A549 (cell line): ENCODE measurements around the gene GNG2. TPM values are rescaled to one million over a fixed set of nuclear protein-coding genes. Genes with fewer than 3 reads are reported as not detected.

Experiments
- ATAC-seq, 2 experiments: fragments of 200-7000 bp in 1 of 2; fragments of >200 bp in 1 of 2; cut with Nextera tagmentation in 1 of 2; cut with Tn5 transposase in 1 of 2; 3 replicates each; pipeline versions ENCODE4 v1.8.0 to v1.9.1; 2018 to 2020; ENCODE audit warnings: mild to moderate bottlenecking in 1 of 2, moderate library complexity in 1 of 2
- CTCF ChIA-PET: fragments of 300-600 bp; sonication (Branson Sonifier 250); formaldehyde crosslinking; extraction: SDS; loops from one replicate; lab custom pipeline; 2021; ENCODE audit warnings: antibody characterized with exemption, inconsistent platforms; lab: Yijun Ruan, JAX
- POLR2A ChIA-PET: fragments of 350-600 bp; formaldehyde crosslinking; extraction: SDS; loops from one replicate; lab custom pipeline; 2021; ENCODE audit warnings: antibody characterized with exemption, inconsistent platforms; lab: Yijun Ruan, JAX
- DNase-seq, 2 experiments: peaks; one replicate each; pipeline versions ENCODE4 v3.0.0 to v3.0.0-alpha.2; 2011 to 2016; ENCODE audit warnings: low read depth in 1 of 2, low spot score in 1 of 2
- FAIRE-seq: peaks from 2 replicates; lab custom pipeline; 2011; peaks lifted over from hg19 to GRCh38; lab: Jason Lieb, UNC
- H3K27ac ChIP-seq, 2 experiments: fragments of >200 bp; sonication (Bioruptor Twin); formaldehyde crosslinking; 3 replicates each; pipeline ENCODE4 v1.5.1; 2016 to 2017
- H3K4me1 ChIP-seq: fragments of >200 bp; sonication (Bioruptor Twin); formaldehyde crosslinking; 3 replicates; pipeline ENCODE4 v1.6.1; 2016
- H3K4me2 ChIP-seq: fragments of >200 bp; sonication (Bioruptor Twin); formaldehyde crosslinking; 3 replicates; pipeline ENCODE4 v1.6.1; 2016
- H3K4me3 ChIP-seq: fragments of >200 bp; sonication (Bioruptor Twin); formaldehyde crosslinking; 3 replicates; pipeline ENCODE4 v1.5.1; 2016
- H3K9me3 ChIP-seq: fragments of >200 bp; sonication (Bioruptor Twin); formaldehyde crosslinking; 3 replicates; pipeline ENCODE4 v1.6.1; 2016
- CBX2 ChIP-seq: fragments of 200-600 bp; sonication (generic); IDR thresholded peaks from 2 replicates; pipeline ENCODE4 v1.6.1; 2016; ENCODE audit warnings: low read depth, mild to moderate bottlenecking, borderline replicate concordance
- CEBPB ChIP-seq, 2 experiments: fragments of >200 bp in 1 of 2; sonication (Bioruptor Twin) in 1 of 2; formaldehyde crosslinking in 1 of 2; IDR thresholded peaks; 2 replicates each; pipeline ENCODE4 v1.6.1; 2012 to 2016
- CHD4 ChIP-seq: fragments of 200-600 bp; sonication (generic); IDR thresholded peaks from 2 replicates; pipeline ENCODE4 v1.6.1; 2016; ENCODE audit warnings: antibody characterized with exemption, mild to moderate bottlenecking, borderline replicate concordance
- E2F6 ChIP-seq: IDR thresholded peaks from 2 replicates; pipeline ENCODE4 v1.6.1; 2012; ENCODE audit warnings: low read depth, borderline replicate concordance
- EP300 ChIP-seq, 2 experiments: fragments of >200 bp; sonication (Bioruptor Twin); formaldehyde crosslinking; IDR thresholded peaks; 2 replicates in 1 of 2; 3 replicates in 1 of 2; pipeline ENCODE4 v1.6.1; 2016 to 2017
- FOXS1 ChIP-seq: fragments of 250-450 bp; sonication (Bioruptor Pico); IDR thresholded peaks from 2 replicates; pipeline ENCODE4 v1.5.0; 2020; ENCODE audit warnings: mild to moderate bottlenecking, moderate library complexity
- HDAC2 ChIP-seq: fragments of 200-600 bp; sonication (generic); IDR thresholded peaks from 2 replicates; pipeline ENCODE4 v1.6.1; 2016
- HEYL ChIP-seq: fragments of 250-450 bp; sonication (Bioruptor Pico); IDR thresholded peaks from 2 replicates; pipeline ENCODE4 v1.8.0; 2021; ENCODE audit warnings: mild to moderate bottlenecking, moderate library complexity
- NFE2L2 ChIP-seq: fragments of 150-350 bp; conservative IDR thresholded peaks from 2 replicates; pipeline ENCODE4 v1.6.1; 2014; ENCODE audit warnings: low read length
- WGBS: methylation state at CpG from one replicate; pipeline ENCODE4 v1.1.6; 2017; ENCODE audit errors: missing lambda C conversion rate; 5-methylcytosine and 5-hydroxymethylcytosine counted together
- polyA plus RNA-seq, 4 experiments: library from polyadenylated mRNA; depleted of rRNA in 3 of 4; stranded (reverse); fragments of >200 nt; fragmentation: RNase III in 1 of 4; extraction: RNeasy Plus Mini Kit Qiagen cat#74134 plus additional on column Dnase treatment in 1 of 4; gene quantifications; 2 replicates in 3 of 4; 3 replicates in 1 of 4; pipeline ENCODE4 v1.2.3, GENCODE V29; 2011 to 2017
- TF ChIP-seq, protein P1 (sequence below): fragments of 250-450 bp; sonication (Bioruptor Pico); IDR thresholded peaks from 2 replicates; pipeline ENCODE4 v1.5.0; 2021; ENCODE audit warnings: mild to moderate bottlenecking, moderate library complexity, borderline replicate concordance
- TF ChIP-seq, protein P2 (sequence below): fragments of 450-650 bp; IDR thresholded peaks from 2 replicates; pipeline ENCODE4 v1.6.1; 2014; ENCODE audit warnings: antibody characterized with exemption
- TF ChIP-seq, protein P3 (sequence below): fragments of 250-450 bp; sonication (Bioruptor Pico); IDR thresholded peaks from 2 replicates; pipeline ENCODE4 v1.5.0; 2020; ENCODE audit warnings: low read depth, mild to moderate bottlenecking, moderate library complexity
- TF ChIP-seq, protein P4 (sequence below): fragments of >200 bp; sonication (Bioruptor Twin); formaldehyde crosslinking; IDR thresholded peaks from 2 replicates; pipeline ENCODE4 v1.6.1; 2016

GNG2 gene
- polyA plus RNA-seq, 2 of the 4 experiments (the other 2 are of a cell fraction): 2.1 to 3.0 TPM

GRCh38 chr14:51979088-51979709, 118.8 kb downstream of the GNG2 start (continued):
- TF ChIP-seq, protein P1, sequence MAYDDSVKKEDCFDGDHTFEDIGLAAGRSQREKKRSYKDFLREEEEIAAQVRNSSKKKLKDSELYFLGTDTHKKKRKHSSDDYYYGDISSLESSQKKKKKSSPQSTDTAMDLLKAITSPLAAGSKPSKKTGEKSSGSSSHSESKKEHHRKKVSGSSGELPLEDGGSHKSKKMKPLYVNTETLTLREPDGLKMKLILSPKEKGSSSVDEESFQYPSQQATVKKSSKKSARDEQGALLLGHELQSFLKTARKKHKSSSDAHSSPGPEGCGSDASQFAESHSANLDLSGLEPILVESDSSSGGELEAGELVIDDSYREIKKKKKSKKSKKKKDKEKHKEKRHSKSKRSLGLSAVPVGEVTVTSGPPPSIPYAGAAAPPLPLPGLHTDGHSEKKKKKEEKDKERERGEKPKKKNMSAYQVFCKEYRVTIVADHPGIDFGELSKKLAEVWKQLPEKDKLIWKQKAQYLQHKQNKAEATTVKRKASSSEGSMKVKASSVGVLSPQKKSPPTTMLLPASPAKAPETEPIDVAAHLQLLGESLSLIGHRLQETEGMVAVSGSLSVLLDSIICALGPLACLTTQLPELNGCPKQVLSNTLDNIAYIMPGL (CRISPR knock-in tag): no peak
- TF ChIP-seq E2F6 (no peak), NFE2L2 (no peak), HDAC2 (no peak), CEBPB (IDR thresholded peaks at IDR 0.05) (no peak), HEYL (no peak), CHD4 (no peak)
- TF ChIP-seq, protein P2, sequence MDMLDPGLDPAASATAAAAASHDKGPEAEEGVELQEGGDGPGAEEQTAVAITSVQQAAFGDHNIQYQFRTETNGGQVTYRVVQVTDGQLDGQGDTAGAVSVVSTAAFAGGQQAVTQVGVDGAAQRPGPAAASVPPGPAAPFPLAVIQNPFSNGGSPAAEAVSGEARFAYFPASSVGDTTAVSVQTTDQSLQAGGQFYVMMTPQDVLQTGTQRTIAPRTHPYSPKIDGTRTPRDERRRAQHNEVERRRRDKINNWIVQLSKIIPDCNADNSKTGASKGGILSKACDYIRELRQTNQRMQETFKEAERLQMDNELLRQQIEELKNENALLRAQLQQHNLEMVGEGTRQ: no peak
- TF ChIP-seq, protein P3, sequence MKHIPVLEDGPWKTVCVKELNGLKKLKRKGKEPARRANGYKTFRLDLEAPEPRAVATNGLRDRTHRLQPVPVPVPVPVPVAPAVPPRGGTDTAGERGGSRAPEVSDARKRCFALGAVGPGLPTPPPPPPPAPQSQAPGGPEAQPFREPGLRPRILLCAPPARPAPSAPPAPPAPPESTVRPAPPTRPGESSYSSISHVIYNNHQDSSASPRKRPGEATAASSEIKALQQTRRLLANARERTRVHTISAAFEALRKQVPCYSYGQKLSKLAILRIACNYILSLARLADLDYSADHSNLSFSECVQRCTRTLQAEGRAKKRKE (CRISPR knock-in tag): no peak

DNA sequence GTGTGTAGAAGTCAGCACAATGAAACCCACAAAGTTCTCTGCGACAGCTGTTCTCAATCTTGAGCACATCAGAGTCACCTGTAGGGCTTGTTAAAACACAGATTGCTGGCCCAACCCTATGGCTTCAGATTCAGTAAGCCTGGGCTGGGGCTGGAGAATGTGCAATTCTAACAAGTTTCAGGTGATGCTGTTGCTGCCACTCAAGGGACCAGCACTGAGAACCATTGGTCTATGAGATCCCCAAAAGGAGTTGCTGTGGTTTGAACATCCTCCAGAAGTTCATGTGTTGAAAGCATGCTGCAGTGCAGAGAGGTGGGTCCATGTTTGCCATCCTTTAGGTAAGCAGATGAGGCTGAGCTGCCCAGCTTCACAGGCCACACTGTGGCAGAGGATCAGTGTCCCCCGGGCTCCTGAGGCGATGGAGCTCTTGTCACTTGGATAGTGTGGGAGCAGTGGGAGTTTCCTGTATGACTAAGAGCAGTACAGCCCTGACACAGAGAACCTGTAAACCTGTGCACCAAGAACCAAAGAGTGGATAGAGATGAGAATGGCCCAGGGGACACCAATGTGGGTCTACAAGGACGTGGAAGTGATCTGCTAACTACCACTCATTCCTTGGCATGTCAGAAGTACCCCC, 120.9 kb downstream of the GNG2 start:
- FAIRE-seq: no peak
- no peaks in the 10 kb centered on the region for H3K9me3 ChIP-seq
- TF ChIP-seq FOXS1 (CRISPR knock-in tag): no peak
- TF ChIP-seq, all 56 proteins: peak for 0
- DNase-seq (no peak), ATAC-seq (no peak)
- ChIA-PET CTCF (interaction anchor here (1.0 to 6.3 kb wide), 3 partner anchors 203 to 698 kb away, joined by 3 to 70 read pairs (median 6); partner anchors contain the start of gene FRMD6), POLR2A (no interaction called here)
- Histone ChIP-seq H3K4me3 (no peak overlapping the region), H3K4me1 (no peaks in the 10 kb centered on the region), H3K27ac (no peak overlapping the region), H3K4me2 (no peak overlapping the region)
- WGBS: 41% methylated on average over 4 of the region's 4 CpGs

DNA sequence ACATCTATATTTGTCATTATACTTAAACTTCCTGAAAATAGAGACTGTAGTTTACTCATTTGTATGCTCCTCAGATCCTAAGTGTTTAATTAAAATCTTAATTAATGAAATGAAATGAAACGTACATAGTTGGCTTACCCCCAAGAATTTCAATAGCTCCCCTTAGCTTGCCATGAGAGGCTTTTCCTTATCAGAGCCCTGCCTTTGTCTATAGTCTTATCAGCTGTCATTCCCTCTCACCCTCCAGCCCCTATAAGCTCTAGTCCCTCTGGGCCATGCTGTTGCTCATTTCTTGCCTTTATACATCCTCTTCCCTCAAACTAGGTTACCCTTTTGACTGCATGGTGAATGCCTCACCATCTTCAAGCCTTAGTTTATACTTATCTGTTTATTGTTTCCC, 127.8 kb downstream of the GNG2 start:
- DNase-seq: no peak
- ChIA-PET POLR2A (no interaction called here), CTCF (interaction anchor here (1.2 kb wide), 2 partner anchors 8 to 9 kb away, joined by 4 to 12 read pairs; no protein-coding TSS in a partner anchor)
- peak overlapping the region; percentile 72; the same call in 2 of the 3 replicates for H3K4me2 ChIP-seq
- WGBS: 83% methylated on average over 1 of the region's 1 CpG
- FAIRE-seq: no peak
- TF ChIP-seq EP300 (IDR thresholded peaks at IDR 0.05): no peak
- TF ChIP-seq, protein P4, sequence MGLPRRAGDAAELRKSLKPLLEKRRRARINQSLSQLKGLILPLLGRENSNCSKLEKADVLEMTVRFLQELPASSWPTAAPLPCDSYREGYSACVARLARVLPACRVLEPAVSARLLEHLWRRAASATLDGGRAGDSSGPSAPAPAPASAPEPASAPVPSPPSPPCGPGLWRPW: no peak
- TF ChIP-seq CBX2: no peak
- TF ChIP-seq, all 56 proteins: peak for 0
- H3K27ac ChIP-seq: no peak overlapping the region
- no peak for ATAC-seq
- peaks cover 12% of the 10 kb centered on the region; the same call in 2 of the 3 replicates for H3K4me1 ChIP-seq
- no peak overlapping the region for H3K4me3 ChIP-seq
- no peaks in the 10 kb centered on the region for H3K9me3 ChIP-seq
